Suprapubic skin (tissue), 4 donors: ENCODE measurements around the gene MAST2. TPM values are rescaled to one million over a fixed set of nuclear protein-coding genes. Genes with fewer than 3 reads are reported as not detected.

Experiments
- DNase-seq, 2 donors: peaks; one replicate each; pipeline ENCODE4 v3.0.0-alpha.2; 2019; ENCODE audit warnings: low spot score in 2 of 2
- H3K27ac ChIP-seq: fragments of 200-600 bp; sonication (generic); one replicate; pipeline ENCODE4 v1.5.1; 2019
- H3K27me3 ChIP-seq: fragments of 200-600 bp; sonication (generic); one replicate; pipeline ENCODE4 v1.5.1; 2019
- H3K36me3 ChIP-seq: fragments of 200-600 bp; sonication (generic); one replicate; pipeline ENCODE4 v1.5.1; 2019
- H3K4me1 ChIP-seq: fragments of 200-600 bp; sonication (generic); one replicate; pipeline ENCODE4 v1.5.1; 2019
- H3K4me3 ChIP-seq: fragments of 200-600 bp; sonication (generic); one replicate; pipeline ENCODE4 v1.5.1; 2019; ENCODE audit warnings: mild to moderate bottlenecking
- H3K9me3 ChIP-seq: fragments of 200-600 bp; sonication (generic); one replicate; pipeline ENCODE4 v1.5.1; 2019
- EP300 ChIP-seq: sonication (generic); formaldehyde crosslinking; IDR thresholded peaks from one replicate; pipeline ENCODE4 v1.6.1; 2017; ENCODE audit warnings: antibody characterized with exemption
- POLR2A ChIP-seq, 2 donors: fragments of 450-650 bp; IDR thresholded peaks; one replicate each; pipeline ENCODE4 v1.6.1; 2017; ENCODE audit warnings: antibody characterized with exemption in 2 of 2, mild to moderate bottlenecking in 2 of 2, moderate library complexity in 2 of 2
- POLR2AphosphoS5 ChIP-seq, 3 donors: sonication (generic); formaldehyde crosslinking; IDR thresholded peaks; one replicate each; pipeline ENCODE4 v1.6.1; 2017; ENCODE audit warnings: antibody characterized with exemption in 3 of 3
- WGBS: methylation state at CpG from one replicate; pipeline ENCODE4 v1.1.5; 2018; 5-methylcytosine and 5-hydroxymethylcytosine counted together
- total RNA-seq, 4 donors: library from RNA; depleted of rRNA; stranded (reverse); fragments of >200 nt; gene quantifications; one replicate each; pipeline ENCODE4 v1.1.0, GENCODE V29; 2016
- TF ChIP-seq, protein P1 (sequence below), 2 donors: fragments of 200-600 bp in 1 of 2; fragments of 450-650 bp in 1 of 2; sonication (generic) in 1 of 2; IDR thresholded peaks; one replicate each; pipeline ENCODE4 v1.5.1; 2016 to 2019; ENCODE audit warnings: antibody characterized with exemption in 2 of 2, mild to moderate bottlenecking in 1 of 2, moderate library complexity in 1 of 2

The MAST2 gene
- total RNA-seq, 4 donors from 2014 or later, result 15.4 to 21.6 (median 20.1) TPM

DNA sequence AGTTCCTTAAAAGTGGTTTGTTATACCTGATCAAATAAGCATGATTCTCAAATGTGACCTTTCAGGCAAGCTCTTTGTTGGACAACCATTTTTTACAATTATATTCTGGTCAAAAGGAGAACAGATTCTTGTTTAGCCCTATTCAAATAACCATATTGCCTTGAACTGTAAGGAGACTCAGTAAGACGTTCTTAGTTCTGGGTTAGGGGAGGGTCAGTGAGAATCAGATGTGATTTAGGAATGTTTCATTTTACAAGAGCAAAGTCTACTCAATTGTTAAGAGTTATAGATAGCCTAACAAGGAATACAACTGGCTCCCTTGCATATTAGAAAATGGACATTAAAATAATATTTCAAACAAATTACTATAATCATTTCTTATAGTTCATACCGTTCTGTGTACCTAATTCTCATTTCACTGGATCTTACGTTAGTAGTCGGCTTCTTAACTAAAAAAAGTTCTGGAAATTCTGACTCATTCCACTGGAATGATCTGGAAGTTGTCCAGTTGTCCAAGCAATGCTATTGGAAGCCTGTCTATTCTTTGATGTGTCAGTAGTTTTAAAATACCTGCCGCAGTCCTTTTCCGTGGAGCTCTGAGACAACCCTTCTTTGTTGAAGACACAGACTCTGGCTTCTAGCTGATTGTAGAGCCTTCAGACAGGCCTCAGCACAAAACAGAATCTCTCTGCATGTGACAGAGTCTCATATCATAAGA is 88.8 kb downstream of the MAST2 start:
- WGBS, result 12% methylated on average over 6 of the region's 6 CpGs
- Histone ChIP-seq H3K27me3 (no peaks in the 10 kb centered on the region), H3K27ac (peak overlapping the region; percentile 57), H3K9me3 (no peaks in the 10 kb centered on the region), H3K36me3 (no peaks in the 10 kb centered on the region), H3K4me1 (peaks cover 8% of the 10 kb centered on the region), H3K4me3 (no peak overlapping the region)
- DNase-seq, result no peak
- TF ChIP-seq EP300, result no peak
- TF ChIP-seq, protein P1, sequence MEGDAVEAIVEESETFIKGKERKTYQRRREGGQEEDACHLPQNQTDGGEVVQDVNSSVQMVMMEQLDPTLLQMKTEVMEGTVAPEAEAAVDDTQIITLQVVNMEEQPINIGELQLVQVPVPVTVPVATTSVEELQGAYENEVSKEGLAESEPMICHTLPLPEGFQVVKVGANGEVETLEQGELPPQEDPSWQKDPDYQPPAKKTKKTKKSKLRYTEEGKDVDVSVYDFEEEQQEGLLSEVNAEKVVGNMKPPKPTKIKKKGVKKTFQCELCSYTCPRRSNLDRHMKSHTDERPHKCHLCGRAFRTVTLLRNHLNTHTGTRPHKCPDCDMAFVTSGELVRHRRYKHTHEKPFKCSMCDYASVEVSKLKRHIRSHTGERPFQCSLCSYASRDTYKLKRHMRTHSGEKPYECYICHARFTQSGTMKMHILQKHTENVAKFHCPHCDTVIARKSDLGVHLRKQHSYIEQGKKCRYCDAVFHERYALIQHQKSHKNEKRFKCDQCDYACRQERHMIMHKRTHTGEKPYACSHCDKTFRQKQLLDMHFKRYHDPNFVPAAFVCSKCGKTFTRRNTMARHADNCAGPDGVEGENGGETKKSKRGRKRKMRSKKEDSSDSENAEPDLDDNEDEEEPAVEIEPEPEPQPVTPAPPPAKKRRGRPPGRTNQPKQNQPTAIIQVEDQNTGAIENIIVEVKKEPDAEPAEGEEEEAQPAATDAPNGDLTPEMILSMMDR (IDR thresholded peaks at IDR 0.05), result no peak
- no peak for TF ChIP-seq POLR2A (IDR thresholded peaks at IDR 0.05)
- no peak for TF ChIP-seq POLR2AphosphoS5 (IDR thresholded peaks at IDR 0.05)

DNA sequence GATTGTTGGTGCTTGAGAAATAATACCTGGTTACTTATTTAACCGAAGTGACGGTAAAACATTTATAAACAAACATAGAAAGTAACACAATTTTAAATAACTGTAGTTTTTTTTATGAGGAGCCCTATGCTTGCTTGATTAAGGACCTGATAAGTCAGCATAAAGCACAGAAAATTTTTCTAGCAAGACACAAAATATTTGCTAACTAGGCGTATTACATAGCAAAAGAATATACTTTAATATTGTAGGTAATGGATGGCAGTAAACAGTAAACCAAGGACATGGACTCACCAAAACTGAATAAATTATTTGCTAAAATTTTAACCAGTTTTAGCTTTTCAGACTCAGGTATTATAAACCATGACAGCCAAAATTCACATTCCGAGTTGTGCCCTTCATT is 90.9 kb downstream of the MAST2 start:
- no peaks in the 10 kb centered on the region for H3K36me3 ChIP-seq
- H3K4me1 ChIP-seq, result peaks cover 8% of the 10 kb centered on the region
- H3K4me3 ChIP-seq, result no peak overlapping the region
- 83% methylated on average over 4 of the region's 4 CpGs for WGBS
- H3K9me3 ChIP-seq, result no peaks in the 10 kb centered on the region
- TF ChIP-seq POLR2AphosphoS5 (IDR thresholded peaks at IDR 0.05) (no peak), POLR2A (IDR thresholded peaks at IDR 0.05) (no peak), EP300 (no peak)
- TF ChIP-seq, protein P1 (IDR thresholded peaks at IDR 0.05), result no peak
- no peak for DNase-seq
- no peak overlapping the region for H3K27ac ChIP-seq
- no peaks in the 10 kb centered on the region for H3K27me3 ChIP-seq

DNA sequence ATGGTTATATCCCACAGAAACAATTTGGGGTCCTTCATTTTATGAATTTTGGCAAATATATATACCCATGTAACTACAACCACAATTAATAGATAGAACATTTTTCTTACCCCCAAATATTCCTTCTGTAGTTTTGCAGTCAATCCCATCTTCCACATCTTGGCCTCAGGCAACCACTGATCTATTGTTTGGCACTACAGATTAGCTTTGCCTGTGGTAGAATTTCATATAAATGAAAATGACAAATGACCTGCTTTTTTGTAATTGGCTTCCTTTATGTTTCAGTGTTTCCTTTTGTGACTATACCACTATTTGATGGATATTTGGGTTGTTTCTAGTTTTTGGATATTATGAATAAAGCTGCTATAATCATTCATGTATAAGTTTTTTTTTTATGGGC is 91.5 kb downstream of the MAST2 start:
- Histone ChIP-seq H3K36me3 (no peaks in the 10 kb centered on the region), H3K9me3 (no peaks in the 10 kb centered on the region), H3K4me3 (no peak overlapping the region), H3K27ac (no peak overlapping the region), H3K4me1 (peaks cover 8% of the 10 kb centered on the region), H3K27me3 (no peaks in the 10 kb centered on the region)
- DNase-seq, result no peak
- TF ChIP-seq EP300 (no peak), POLR2AphosphoS5 (IDR thresholded peaks at IDR 0.05) (no peak), POLR2A (IDR thresholded peaks at IDR 0.05) (no peak)
- TF ChIP-seq, protein P1 (IDR thresholded peaks at IDR 0.05), result no peak

DNA sequence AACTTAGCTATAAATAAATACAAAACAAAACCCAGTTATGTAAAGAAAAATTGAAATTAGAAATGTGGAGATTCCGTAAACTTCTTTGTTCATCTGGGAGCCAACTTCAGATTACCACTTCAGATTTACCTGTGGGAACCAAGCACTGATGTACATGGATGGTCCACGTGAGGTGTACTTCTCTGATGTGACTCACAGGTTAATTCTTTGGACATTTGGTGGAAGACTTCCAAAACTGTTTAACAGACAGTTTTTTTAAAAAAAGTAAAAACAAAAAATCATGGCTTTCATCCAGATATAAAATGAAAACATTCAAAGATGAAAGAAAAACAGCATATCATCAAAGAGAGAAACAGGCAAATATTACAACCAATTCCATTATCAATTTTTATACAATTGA is 92.0 kb downstream of the MAST2 start:
- Histone ChIP-seq H3K27ac (no peak overlapping the region), H3K9me3 (no peaks in the 10 kb centered on the region), H3K4me3 (no peak overlapping the region), H3K27me3 (no peaks in the 10 kb centered on the region), H3K36me3 (no peaks in the 10 kb centered on the region), H3K4me1 (peaks cover 8% of the 10 kb centered on the region)
- DNase-seq, result no peak
- 88% methylated on average over 2 of the region's 2 CpGs for WGBS
- TF ChIP-seq EP300 (no peak), POLR2A (IDR thresholded peaks at IDR 0.05) (no peak), POLR2AphosphoS5 (IDR thresholded peaks at IDR 0.05) (no peak)
- TF ChIP-seq, protein P1 (IDR thresholded peaks at IDR 0.05), result no peak

DNA sequence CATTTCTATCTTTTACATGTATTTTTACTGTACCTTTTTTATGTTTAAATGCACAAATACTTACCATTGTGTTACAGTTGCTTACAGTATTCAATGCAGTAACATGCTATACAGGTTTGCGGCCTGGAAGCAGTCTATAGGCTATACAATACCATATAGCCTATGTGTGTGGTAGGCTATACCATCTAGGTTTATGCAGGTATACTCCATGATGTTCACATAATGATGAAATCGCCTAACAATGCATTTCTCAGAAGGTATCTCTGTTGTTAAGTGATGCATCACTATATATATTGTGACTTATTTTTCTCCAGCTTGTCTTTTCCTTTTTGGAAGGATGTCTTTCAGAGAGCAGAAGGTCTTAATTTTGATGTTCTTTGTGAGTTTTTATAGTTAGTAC is 103.5 kb downstream of the MAST2 start:
- H3K4me1 ChIP-seq, result no peaks in the 10 kb centered on the region
- H3K27ac ChIP-seq, result no peak overlapping the region
- WGBS, result 97% methylated on average over 2 of the region's 2 CpGs
- no peaks in the 10 kb centered on the region for H3K9me3 ChIP-seq
- TF ChIP-seq EP300 (no peak), POLR2AphosphoS5 (IDR thresholded peaks at IDR 0.05) (no peak)
- H3K27me3 ChIP-seq, result no peaks in the 10 kb centered on the region
- no peak for DNase-seq
- H3K4me3 ChIP-seq, result no peak overlapping the region
- no peaks in the 10 kb centered on the region for H3K36me3 ChIP-seq
